Subcutaneous adipose tissue (tissue), 4 donors: ENCODE results near the gene LRRC8E. TPM values are rescaled to one million over a fixed set of nuclear protein-coding genes. Genes with fewer than 3 reads are reported as not detected.

Experiments
- total RNA-seq, 4 donors: library from RNA; depleted of rRNA; stranded (reverse); fragments of >200 nt; gene quantifications; one replicate each; pipeline ENCODE4 v1.1.0, GENCODE V29; 2016
- TF ChIP-seq, protein P1 (sequence below): fragments of 450-650 bp; IDR thresholded peaks from one replicate; pipeline ENCODE4 v1.5.1; 2016; ENCODE audit warnings: low read depth, mild to moderate bottlenecking, control low read depth, antibody characterized with exemption, moderate library complexity

LRRC8E gene
- total RNA-seq, 4 donors from 2014 or later, result 0.19 to 1.5 (median 0.50) TPM

DNA sequence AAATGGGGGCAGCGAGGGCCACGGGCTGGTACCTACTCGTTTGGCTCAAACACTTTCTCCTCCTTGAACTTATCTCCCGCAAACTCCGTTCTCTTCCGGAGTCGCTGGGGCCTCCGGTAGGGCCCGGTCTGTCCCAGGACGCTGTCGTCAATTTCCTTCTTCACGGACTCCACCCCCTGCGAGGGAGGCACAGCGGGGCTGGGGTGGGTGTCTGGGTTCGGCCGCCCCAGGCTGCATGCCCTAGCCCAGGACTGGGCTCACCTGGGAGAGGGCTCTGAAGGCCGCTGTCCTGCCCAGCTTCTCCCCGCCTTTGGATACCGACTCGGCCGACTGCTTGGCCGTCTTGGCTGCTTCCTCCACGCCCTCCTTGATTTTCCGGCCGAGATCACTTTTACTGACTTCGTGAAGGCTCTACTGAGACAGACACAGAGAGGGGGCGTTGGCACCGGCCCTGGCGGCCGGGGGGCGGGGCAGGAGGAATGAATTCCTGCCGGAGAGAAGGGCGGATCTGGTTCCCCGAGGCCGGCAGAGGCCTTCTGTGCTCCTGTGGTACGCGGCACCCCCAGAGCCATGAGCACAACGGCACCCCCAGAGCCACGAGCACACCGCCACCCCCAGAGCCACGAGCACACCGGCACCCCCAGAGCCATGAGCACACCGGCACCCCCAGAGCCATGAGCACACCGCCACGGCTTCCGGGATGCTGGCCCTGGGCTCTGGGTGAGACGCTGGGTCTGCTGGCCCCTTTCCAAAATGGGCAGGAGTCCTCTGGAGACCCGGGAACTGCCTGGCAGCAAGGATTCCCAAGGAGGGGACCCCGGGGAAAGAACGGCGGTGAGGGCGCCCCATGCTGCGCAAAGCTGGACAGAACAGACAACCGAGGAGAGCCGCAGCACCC, 45.8 kb downstream of the LRRC8E start:
- TF ChIP-seq, protein P1, sequence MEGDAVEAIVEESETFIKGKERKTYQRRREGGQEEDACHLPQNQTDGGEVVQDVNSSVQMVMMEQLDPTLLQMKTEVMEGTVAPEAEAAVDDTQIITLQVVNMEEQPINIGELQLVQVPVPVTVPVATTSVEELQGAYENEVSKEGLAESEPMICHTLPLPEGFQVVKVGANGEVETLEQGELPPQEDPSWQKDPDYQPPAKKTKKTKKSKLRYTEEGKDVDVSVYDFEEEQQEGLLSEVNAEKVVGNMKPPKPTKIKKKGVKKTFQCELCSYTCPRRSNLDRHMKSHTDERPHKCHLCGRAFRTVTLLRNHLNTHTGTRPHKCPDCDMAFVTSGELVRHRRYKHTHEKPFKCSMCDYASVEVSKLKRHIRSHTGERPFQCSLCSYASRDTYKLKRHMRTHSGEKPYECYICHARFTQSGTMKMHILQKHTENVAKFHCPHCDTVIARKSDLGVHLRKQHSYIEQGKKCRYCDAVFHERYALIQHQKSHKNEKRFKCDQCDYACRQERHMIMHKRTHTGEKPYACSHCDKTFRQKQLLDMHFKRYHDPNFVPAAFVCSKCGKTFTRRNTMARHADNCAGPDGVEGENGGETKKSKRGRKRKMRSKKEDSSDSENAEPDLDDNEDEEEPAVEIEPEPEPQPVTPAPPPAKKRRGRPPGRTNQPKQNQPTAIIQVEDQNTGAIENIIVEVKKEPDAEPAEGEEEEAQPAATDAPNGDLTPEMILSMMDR, result no peak

DNA sequence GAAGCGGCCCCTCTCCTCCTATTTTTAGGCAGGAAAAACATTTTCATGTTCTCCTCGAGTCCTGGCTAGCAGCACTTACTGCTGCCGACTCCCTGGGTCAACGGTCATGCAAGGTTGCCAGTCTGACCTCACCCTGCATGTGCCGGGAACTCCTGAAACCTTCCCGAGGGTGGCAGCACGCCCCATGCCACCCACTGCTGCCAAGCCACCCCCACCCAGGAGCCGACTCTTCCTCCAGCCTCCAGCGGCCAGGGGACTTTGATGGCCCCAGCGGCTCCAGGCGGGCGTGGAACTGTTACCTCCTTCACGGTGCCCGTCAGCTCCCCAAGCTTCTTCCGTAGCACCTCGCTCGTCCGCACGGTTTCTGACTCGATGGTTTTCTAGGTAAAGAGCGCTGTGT, 46.5 kb downstream of the LRRC8E start:
- TF ChIP-seq, protein P1, result no peak

DNA sequence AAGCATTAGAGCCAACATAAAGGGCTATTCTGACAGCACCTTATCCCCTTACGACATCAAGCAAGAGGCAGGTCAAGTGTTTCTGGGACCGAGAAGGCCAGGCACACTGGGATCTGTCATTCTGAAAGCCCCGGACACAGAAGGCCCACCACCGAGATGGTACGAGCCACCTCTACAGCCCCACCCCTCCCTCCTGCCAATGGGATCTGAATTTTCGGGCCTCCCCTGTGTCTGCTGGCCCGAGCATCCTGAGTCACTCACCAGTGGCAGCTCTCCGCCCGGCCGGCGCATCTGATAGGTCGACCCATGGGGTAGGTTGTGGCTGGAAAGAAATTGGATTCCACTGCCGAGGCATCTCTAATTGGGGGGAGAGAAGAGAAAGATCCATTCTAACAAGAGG, 52.5 kb downstream of the LRRC8E start:
- TF ChIP-seq, protein P1, result no peak

DNA sequence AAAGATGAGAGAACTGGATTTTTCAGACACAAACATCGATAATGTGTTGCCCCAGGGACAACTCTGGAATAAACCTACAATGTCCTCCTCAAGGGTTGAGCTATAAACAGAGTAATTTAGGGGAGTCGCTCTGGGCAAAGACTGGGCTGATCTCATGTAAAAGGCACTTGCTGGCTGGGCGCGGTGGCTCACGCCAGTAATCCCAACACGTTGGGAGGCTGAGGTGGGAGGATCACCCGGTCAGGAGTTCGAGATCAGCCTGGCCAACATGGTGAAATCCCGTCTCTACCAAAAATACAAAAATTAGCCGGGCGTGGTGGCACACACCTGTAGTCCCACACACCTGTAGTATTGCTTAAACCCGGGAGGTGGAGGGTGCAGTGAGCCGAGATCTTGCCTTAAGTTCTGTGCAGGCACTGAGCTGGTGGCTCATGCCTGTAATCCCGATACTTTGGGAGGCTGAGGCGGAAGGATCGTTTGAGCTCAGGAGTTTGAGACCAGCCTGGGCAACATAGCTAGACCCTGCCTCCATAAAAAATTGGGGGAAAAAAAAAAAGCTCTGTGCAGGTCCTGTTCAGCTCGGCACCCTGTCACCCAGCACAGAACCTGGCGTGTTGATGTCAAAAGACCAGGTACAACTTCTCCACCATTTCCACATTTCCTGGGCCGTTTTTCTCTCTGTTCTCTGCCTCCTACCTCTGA, 53.7 kb downstream of the LRRC8E start:
- TF ChIP-seq, protein P1, result no peak

DNA sequence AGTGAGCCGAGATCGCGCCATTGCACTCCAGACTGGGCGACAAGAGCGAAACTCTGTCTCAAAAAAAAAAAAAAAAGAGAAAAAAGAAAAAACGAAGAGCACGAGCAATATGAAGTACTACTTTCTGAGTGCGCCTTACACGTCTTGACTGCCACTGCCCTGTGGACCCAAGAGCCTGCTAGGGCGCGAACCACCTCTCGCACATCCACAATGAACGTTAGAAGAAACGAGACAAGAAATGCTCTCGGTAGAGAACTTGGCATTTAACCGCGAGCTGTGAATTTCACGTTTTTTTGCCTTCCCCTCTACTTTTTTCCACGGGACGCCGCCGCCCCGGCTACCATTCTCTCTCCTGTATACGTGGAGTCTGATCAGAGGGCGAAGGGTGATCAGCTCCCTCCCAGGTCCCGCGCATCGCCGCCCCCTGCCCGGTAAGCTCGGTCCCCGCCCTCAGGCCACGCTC, 54.7 kb downstream of the LRRC8E start:
- TF ChIP-seq, protein P1, result no peak

DNA sequence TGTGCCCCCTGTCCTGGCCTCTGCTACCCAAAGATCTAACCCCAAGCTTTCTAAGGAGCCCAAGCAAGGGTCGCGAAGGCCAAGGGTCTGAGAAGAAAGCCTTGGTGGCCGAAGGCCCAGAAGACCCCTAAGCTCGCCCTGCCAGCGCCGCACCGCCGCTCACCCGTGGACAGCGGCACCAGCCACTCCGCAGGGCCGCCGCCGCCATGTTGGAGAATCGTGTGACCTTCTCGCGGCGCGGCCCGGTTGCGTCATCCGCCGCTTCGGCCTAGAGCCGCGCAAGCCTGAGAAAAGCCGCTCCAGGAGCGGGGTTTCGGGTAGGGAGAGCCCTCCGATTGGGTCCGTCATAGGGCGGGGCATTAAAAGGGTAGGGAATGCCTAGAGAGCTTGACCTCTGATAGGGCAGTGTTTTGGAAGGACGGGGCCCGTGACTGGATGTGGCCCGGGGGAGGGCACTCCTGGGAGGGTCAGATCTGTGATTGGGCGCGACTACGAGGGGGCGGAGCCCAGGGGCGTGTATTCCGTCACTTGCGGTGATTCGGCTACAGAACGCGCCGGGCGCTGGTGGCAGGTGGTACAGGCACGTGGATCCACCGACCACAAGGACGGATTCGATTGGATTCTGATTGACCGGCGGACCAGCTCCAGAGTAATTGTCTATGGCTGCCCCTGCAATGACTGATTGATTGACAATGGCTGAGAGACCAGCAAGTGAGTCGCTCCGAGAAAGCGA, 55.3 kb downstream of the LRRC8E start, which contains the start of gene TIMM44:
TIMM44 (minus strand) TSS at position 223 of the 733 bp plus-strand sequence; CDS start at position 208, 15 bp downstream.
- TF ChIP-seq, protein P1, result no peak
